Calu3 (cell line): ENCODE data around the gene MKNK2. TPM values are rescaled to one million over a fixed set of nuclear protein-coding genes. Genes with fewer than 3 reads are reported as not detected.
A peak's percentile ranks its signal among the peaks of the same experiment; 100 is the strongest.
"Not testable (repeated sequence)": the region's sequence is repeated elsewhere in the genome, so short reads cannot be mapped to it uniquely, and the experiment has no call there.

Source experiments
- BruUV-seq: library from RNA; stranded (reverse); fragments of 400-500 nt; replicated peaks from 2 replicates; lab custom pipeline; 2021; lab: Mats Ljungman, UMichigan
- CTCF ChIA-PET: fragments of 300-600 bp; sonication (Branson Sonifier 250); formaldehyde crosslinking; loops from one replicate; lab custom pipeline; 2022; ENCODE audit warnings: antibody characterized with exemption; lab: Charles Lee
- DNase-seq: peaks from one replicate; pipeline ENCODE4 v3.0.0; 2022
- H3K27ac Mint-ChIP-seq: one replicate; pipeline ENCODE4 v1.8.0; 2022; ENCODE audit warnings: mixed read lengths; ENCODE audit not compliant: unreplicated experiment
- H3K27me3 Mint-ChIP-seq: one replicate; pipeline ENCODE4 v1.8.0; 2022; ENCODE audit warnings: mixed read lengths; ENCODE audit not compliant: unreplicated experiment
- H3K36me3 Mint-ChIP-seq: one replicate; pipeline ENCODE4 v1.8.0; 2022; ENCODE audit warnings: mild to moderate bottlenecking, moderate library complexity, mixed read lengths; ENCODE audit not compliant: insufficient read depth, unreplicated experiment
- H3K4me1 Mint-ChIP-seq: one replicate; pipeline ENCODE4 v1.8.0; 2022; ENCODE audit warnings: mild to moderate bottlenecking, low read depth, mixed read lengths; ENCODE audit not compliant: unreplicated experiment
- H3K4me3 Mint-ChIP-seq: one replicate; pipeline ENCODE4 v1.8.0; 2022; ENCODE audit warnings: mild to moderate bottlenecking, low read depth, moderate library complexity, mixed read lengths; ENCODE audit not compliant: unreplicated experiment
- H3K9me3 Mint-ChIP-seq: one replicate; pipeline ENCODE4 v1.8.0; 2022; ENCODE audit warnings: low read depth, mixed read lengths; ENCODE audit not compliant: unreplicated experiment
- CTCF ChIP-seq: fragments of 200-600 bp; IDR thresholded peaks from one replicate; pipeline ENCODE4 v1.8.0; 2022; ENCODE audit warnings: antibody characterized with exemption; ENCODE audit not compliant: unreplicated experiment
- intact Hi-C: fragments of 100-400 bp; cut with micrococcal nuclease; formaldehyde crosslinking; loops from one replicate; pipeline ENCODE4 v1.10.0; 2022; ENCODE audit not compliant: unreplicated experiment
- total RNA-seq: library from RNA; stranded (reverse); gene quantifications from 2 replicates; pipeline ENCODE4 v1.2.3, GENCODE V29; 2022

Gene MKNK2
- total RNA-seq, 1 experiment from 2014 or later = 96.0 TPM

GRCh38 chr19:2034729-2035589, 16.1 kb downstream of the MKNK2 start:
- peaks cover 11% of the 10 kb centered on the region for H3K4me1 Mint-ChIP-seq
- H3K27me3 Mint-ChIP-seq = no peaks in the 10 kb centered on the region
- H3K36me3 Mint-ChIP-seq = peaks cover 31% of the 10 kb centered on the region
- no peak for DNase-seq
- TF ChIP-seq CTCF = no peak
- BruUV-seq = no TSS peak
- no peak overlapping the region for H3K27ac Mint-ChIP-seq
- CTCF ChIA-PET = interaction anchor here (0.7 kb wide), 1 partner anchor 1387 kb away, joined by 5 read pairs; no protein-coding TSS in a partner anchor
- H3K4me3 Mint-ChIP-seq = no peak overlapping the region
- H3K9me3 Mint-ChIP-seq = peaks cover 2% of the 10 kb centered on the region
- intact Hi-C loops = no loop called here

GRCh38 chr19:2034253-2034652, 16.8 kb downstream of the MKNK2 start:
- H3K27me3 Mint-ChIP-seq, BruUV-seq, H3K27ac Mint-ChIP-seq, H3K4me3 Mint-ChIP-seq, CTCF ChIA-PET, H3K9me3 Mint-ChIP-seq, intact Hi-C loops, DNase-seq: not testable (repeated sequence)
- peaks cover 11% of the 10 kb centered on the region for H3K4me1 Mint-ChIP-seq
- H3K36me3 Mint-ChIP-seq = peaks cover 27% of the 10 kb centered on the region

GRCh38 chr19:2033825-2034159, 17.3 kb downstream of the MKNK2 start:
- CTCF ChIA-PET = no interaction called here
- Mint-ChIP-seq H3K27me3 (no peaks in the 10 kb centered on the region), H3K9me3 (peaks cover 2% of the 10 kb centered on the region), H3K4me3 (no peak overlapping the region), H3K4me1 (peaks cover 11% of the 10 kb centered on the region), H3K36me3 (peaks cover 22% of the 10 kb centered on the region), H3K27ac (no peak overlapping the region)
- no TSS peak for BruUV-seq
- intact Hi-C loops = no loop called here
- DNase-seq = no peak
- no peak for TF ChIP-seq CTCF

- peak overlapping the region; percentile 39 for H3K4me3 Mint-ChIP-seq
- H3K27ac Mint-ChIP-seq = peak overlapping the region; percentile 78
- no peaks in the 10 kb centered on the region for H3K27me3 Mint-ChIP-seq
- peaks cover 2% of the 10 kb centered on the region for H3K9me3 Mint-ChIP-seq
- TF ChIP-seq CTCF = no peak
- BruUV-seq = no TSS peak
- H3K4me1 Mint-ChIP-seq = peaks cover 11% of the 10 kb centered on the region
- CTCF ChIA-PET = no interaction called here
- peaks cover 17% of the 10 kb centered on the region for H3K36me3 Mint-ChIP-seq
- intact Hi-C loops = no loop called here
- no peak for DNase-seq
Observed at GRCh38 chr19:2033115-2033824, 17.8 kb downstream of the MKNK2 start.
